Measurements from ENCODE around the gene APP.

DNA sequence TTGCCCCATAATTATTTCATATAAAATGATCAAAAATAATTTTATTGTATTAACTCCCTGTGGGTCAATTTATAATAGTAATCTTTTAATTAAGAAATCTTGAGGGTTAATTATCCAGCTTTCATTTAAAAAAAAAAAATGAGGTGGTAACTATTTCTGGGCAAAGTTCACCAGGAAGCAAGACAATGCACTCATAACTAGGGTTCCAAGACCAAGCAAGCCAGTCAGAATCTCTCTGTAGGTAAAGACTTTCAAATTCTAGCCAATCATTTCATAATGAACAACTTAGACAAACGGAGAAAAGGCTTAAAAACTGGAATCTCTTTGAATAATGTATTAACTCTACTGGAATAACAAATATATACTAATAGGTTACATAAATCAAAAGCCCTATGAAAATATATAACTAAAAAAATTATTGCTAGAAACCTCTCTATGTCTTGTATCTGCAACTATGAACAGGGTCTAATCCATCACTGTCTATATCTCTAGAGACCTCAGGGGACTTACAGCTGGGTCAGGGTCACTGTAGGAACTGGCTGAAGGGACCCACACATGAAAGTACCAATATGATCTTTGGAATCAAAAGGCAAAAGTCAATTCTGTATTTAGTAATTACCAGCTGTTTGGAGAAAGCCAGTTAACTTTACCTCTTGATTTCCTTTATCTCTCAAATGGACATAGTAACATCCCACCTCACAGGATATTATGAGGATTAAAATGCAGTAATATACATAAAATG lies 43.3 kb downstream of the APP start:
- TF ChIP-seq CTCF (conservative IDR thresholded peaks at IDR 0.05; ENCODE audit: low read depth, low read length), result no peak
- no peak for TF ChIP-seq EZH2 (IDR thresholded peaks at IDR 0.05; ENCODE audit: low read length, unreplicated experiment)

Measured in PC-3 (cell line).